IPS-20b (cell line): ENCODE measurements around the gene MAPK10.
"Not testable (repeated sequence)": the region's sequence is repeated elsewhere in the genome, so short reads cannot be mapped to it uniquely, and the experiment has no call there.

Experiments used
- H3K27ac ChIP-seq: one replicate; pipeline ENCODE4 v1.5.1; 2013; ENCODE audit warnings: low read length
- H3K27me3 ChIP-seq: 2 replicates; pipeline ENCODE4 v1.6.1; 2013; ENCODE audit warnings: mild to moderate bottlenecking, low read length, inconsistent platforms; ENCODE audit not compliant: insufficient read depth
- H3K36me3 ChIP-seq: 2 replicates; pipeline ENCODE4 v1.6.1; 2013; ENCODE audit warnings: low read depth, mild to moderate bottlenecking, inconsistent platforms, low read length, moderate library complexity; ENCODE audit not compliant: insufficient read depth
- H3K4me1 ChIP-seq: 2 replicates; pipeline ENCODE4 v1.6.1; 2013; ENCODE audit warnings: mild to moderate bottlenecking, control low read depth, inconsistent platforms, low read length, moderate library complexity; ENCODE audit not compliant: insufficient read depth
- H3K4me3 ChIP-seq: 2 replicates; pipeline ENCODE4 v1.5.1; 2013; ENCODE audit warnings: mild to moderate bottlenecking, low read length, inconsistent platforms
- H3K9ac ChIP-seq: 2 replicates; pipeline ENCODE4 v1.6.1; 2013; ENCODE audit warnings: low read depth, mild to moderate bottlenecking, inconsistent platforms, low read length, moderate library complexity
- H3K9me3 ChIP-seq: 2 replicates; pipeline ENCODE4 v1.6.1; 2013; ENCODE audit warnings: mild to moderate bottlenecking, low read depth, low read length, inconsistent platforms; ENCODE audit not compliant: insufficient read depth

Gene MAPK10

DNA sequence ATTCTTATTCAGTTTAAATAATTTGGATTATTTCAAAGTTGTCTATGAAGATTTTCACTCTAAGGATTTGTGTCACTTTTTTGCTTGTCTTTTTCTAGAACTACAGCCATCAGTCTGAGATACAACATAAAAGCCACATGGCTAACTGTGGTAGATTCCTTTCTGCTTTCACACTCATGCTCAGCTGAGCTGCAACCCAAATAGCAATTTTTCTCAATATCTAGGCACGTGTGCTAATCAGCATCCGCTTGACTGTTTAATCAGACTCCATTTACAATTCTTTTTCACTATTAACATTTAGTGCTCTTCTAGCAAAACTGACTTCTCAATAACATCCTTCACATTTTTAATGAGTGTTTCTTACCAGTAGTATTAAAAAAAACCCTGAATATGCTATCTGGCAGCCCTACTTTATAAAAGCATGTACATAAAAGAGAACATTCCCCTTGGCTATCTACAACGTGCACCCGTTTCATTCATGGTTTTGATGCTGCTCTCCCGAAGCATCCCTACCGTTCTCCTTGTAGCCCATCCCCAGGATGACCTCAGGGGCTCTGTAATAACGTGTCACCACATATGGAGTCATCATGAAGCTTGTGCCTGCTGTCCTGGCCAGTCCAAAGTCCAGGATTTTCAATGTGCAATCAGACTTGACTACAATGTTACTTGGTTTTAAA, 259.2 kb downstream of the MAPK10 start:
- no peak overlapping the region for H3K27ac ChIP-seq
- no peaks in the 10 kb centered on the region for H3K9me3 ChIP-seq
- no peak overlapping the region for H3K9ac ChIP-seq
- no peaks in the 10 kb centered on the region for H3K27me3 ChIP-seq
- H3K4me3 ChIP-seq, result no peak overlapping the region
- H3K4me1 ChIP-seq, result no peaks in the 10 kb centered on the region
- H3K36me3 ChIP-seq, result no peaks in the 10 kb centered on the region

DNA sequence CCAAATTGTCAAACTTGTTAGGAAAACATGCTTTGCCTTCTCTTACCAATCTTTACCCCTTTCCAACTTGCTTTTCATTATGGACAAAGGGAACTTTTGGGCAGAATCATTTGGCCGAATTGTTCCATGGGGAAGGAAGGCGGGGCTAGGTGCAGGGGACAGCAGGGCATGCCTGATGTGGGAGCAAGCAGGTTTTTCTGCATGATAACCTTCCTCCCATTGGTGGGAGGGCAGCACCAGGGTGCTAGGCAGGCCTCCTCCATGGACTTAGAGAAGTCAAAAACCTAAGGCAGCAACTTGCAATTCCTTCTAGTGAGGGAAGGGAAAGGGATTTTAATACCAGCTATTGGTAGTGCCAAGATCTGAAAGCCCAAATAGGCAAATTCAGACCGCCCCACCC, 260.5 kb downstream of the MAPK10 start:
- Histone ChIP-seq H3K9ac (no peak overlapping the region), H3K4me1 (no peaks in the 10 kb centered on the region), H3K27me3 (no peaks in the 10 kb centered on the region), H3K4me3 (no peak overlapping the region), H3K27ac (no peak overlapping the region), H3K9me3 (no peaks in the 10 kb centered on the region), H3K36me3 (no peaks in the 10 kb centered on the region)

DNA sequence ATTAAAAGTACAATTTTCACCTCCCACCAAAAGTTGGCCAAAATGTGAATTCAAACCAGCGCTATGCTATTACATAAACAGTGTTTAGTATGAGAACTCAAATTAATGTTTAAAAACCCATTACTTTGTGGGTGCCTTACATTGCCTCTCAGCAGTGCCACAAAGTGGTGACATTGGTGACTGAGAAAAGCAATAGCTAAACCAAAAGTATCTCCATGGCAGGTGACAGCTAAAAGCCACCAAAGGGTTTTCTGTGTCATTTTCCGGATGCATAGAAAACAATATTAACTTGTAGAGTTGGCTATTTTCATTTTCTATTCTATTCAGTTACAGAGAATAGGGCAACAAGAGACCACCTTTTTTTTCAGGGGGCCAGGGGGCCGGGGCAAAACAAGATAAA, 261.2 kb downstream of the MAPK10 start:
- H3K9me3 ChIP-seq, result no peaks in the 10 kb centered on the region
- no peak overlapping the region for H3K27ac ChIP-seq
- no peak overlapping the region for H3K4me3 ChIP-seq
- no peak overlapping the region for H3K9ac ChIP-seq
- H3K4me1 ChIP-seq, result no peaks in the 10 kb centered on the region
- H3K27me3 ChIP-seq, result no peaks in the 10 kb centered on the region
- H3K36me3 ChIP-seq, result no peaks in the 10 kb centered on the region

DNA sequence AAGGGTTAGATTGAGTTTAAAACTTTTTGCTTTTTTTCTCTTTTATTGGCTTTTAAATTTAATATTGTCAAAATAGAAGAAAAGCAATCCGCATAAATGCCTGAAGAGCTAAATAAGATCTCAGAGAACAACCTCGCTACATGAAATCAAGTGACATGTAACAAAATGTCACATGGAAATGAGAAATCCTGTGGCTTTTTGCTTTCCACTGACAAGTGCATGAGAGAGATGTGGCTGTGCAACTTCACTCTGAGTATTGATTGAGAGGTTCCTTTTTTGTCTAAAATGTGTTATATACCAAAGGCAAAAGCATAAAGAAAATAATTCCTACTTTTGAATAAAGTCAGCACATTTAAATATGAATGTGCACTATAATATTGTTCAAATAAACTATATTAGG, 263.5 kb downstream of the MAPK10 start:
- no peaks in the 10 kb centered on the region for H3K27me3 ChIP-seq
- no peaks in the 10 kb centered on the region for H3K36me3 ChIP-seq
- no peaks in the 10 kb centered on the region for H3K4me1 ChIP-seq
- no peak overlapping the region for H3K4me3 ChIP-seq
- H3K9ac ChIP-seq, result no peak overlapping the region
- H3K9me3 ChIP-seq, result no peaks in the 10 kb centered on the region
- no peak overlapping the region for H3K27ac ChIP-seq

DNA sequence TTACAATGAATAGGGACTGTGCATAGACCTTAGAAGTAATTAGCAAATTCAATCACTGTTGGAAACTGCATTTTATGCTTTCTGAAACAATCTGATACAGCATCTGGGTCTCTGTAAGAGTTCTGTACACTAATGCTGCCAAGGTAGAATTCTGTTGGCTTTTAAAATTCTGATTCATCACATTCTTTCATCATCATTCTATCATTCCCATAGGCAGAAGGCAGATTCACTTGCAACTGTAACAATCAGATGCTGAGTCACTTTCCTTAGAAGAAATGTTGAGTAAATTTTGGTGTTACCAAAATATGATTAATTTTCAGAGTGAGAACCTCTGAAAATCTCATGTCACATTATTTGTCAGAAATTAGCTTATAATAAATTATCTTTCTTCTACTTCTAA, 267.2 kb downstream of the MAPK10 start:
- Histone ChIP-seq H3K4me1 (peaks cover 9% of the 10 kb centered on the region; the same call in 1 of the 2 replicates), H3K27me3 (no peaks in the 10 kb centered on the region), H3K9ac (no peak overlapping the region), H3K27ac (no peak overlapping the region), H3K9me3 (no peaks in the 10 kb centered on the region), H3K36me3 (no peaks in the 10 kb centered on the region), H3K4me3 (no peak overlapping the region)

DNA sequence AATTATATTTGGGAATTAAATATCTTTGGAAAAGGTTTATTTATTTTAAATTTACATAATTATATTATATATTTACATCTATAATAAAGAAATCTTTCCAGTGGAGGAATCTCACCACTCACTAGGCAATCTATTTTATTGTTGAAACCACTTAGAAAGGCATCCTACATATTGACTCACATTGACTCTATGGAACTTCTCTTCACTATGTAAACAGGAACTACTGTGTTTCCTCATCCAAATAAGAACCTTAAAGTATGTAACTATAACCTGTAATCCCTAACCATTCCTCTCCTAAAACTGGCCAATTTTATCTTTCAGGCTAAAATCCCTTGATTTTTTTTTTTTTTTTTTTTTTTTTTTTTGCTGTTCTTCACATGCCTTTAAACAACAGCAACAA, 268.7 kb downstream of the MAPK10 start:
- no peak overlapping the region for H3K9ac ChIP-seq
- H3K27me3 ChIP-seq, result no peaks in the 10 kb centered on the region
- H3K9me3 ChIP-seq, result no peaks in the 10 kb centered on the region
- H3K27ac ChIP-seq, result no peak overlapping the region
- H3K4me1 ChIP-seq, result peaks cover 9% of the 10 kb centered on the region; the same call in 1 of the 2 replicates
- H3K4me3 ChIP-seq, result no peak overlapping the region
- no peaks in the 10 kb centered on the region for H3K36me3 ChIP-seq

DNA sequence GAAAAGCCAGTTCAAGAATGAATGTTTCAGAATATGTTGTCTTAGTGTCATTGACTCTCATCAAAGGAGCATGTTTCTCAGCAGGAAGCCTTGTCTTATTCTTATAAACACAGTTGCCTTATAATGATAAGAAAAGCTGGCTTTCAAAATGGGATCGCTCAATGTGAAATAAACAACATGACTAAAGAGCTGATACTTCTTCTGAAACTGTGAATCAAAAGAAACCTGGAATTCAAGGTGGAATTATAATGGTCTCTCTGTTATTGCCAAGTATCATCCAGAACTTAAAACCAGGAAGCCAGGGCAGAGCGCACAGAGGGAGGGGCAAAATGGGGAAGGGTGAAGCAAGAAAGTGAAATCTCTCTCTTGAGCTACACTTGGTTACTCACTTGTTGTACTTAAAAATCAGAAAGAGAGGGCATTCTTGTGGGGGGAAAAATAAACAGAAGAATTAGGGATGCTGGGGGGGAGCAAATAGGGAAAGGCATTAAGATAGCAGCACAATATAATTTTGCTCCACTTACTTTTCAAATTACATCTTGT, 270.0 kb downstream of the MAPK10 start:
- H3K27ac ChIP-seq, result no peak overlapping the region
- no peaks in the 10 kb centered on the region for H3K27me3 ChIP-seq
- H3K36me3 ChIP-seq, result no peaks in the 10 kb centered on the region
- H3K4me3 ChIP-seq, result no peak overlapping the region
- no peak overlapping the region for H3K9ac ChIP-seq
- peaks cover 9% of the 10 kb centered on the region; the same call in 1 of the 2 replicates for H3K4me1 ChIP-seq
- H3K9me3 ChIP-seq, result no peaks in the 10 kb centered on the region

DNA sequence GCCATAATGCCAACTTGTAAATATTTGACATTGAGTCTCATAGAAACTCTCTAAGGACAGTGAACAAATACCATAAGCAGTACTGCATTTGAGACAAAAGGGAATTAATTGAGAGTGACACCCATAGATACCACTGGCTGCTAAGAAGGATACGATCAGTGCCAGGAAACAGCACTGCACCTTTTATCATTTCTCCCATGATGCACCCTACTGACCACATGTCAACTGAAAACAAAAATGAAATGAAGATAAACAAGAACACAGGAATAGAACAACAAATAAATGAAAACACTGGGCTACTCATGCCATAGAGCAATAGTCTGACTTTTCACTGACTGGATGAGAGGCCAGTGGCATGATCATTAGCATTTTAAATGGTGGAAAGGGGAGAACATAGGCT, 270.8 kb downstream of the MAPK10 start:
- Histone ChIP-seq H3K9ac (no peak overlapping the region), H3K9me3 (no peaks in the 10 kb centered on the region; the same call in 1 of the 2 replicates), H3K27me3 (no peaks in the 10 kb centered on the region), H3K27ac (no peak overlapping the region), H3K4me3 (no peak overlapping the region), H3K36me3 (no peaks in the 10 kb centered on the region), H3K4me1 (peaks cover 9% of the 10 kb centered on the region; the same call in 1 of the 2 replicates)

DNA sequence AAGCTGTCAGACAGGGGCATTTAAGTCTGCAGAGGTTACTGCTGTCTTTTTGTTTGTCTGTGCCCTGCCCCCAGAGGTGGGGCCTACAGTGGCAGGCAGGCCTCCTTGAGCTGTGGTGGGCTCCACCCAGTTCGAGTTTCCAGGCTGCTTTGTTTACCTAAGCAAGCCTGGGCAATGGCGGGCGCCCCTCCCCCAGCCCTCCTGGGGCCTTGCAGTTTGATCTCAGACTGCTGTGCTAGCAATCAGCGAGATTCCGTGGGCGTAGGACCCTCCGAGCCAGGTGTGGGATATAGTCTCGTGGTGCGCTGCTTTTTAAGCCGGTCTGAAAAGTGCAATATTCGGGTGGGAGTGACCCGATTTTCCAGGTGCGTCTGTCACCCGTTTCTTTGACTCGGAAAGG, 284.1 kb downstream of the MAPK10 start:
- H3K9ac ChIP-seq, H3K9me3 ChIP-seq, H3K4me3 ChIP-seq, H3K4me1 ChIP-seq, H3K36me3 ChIP-seq, H3K27ac ChIP-seq, H3K27me3 ChIP-seq: not testable (repeated sequence)

DNA sequence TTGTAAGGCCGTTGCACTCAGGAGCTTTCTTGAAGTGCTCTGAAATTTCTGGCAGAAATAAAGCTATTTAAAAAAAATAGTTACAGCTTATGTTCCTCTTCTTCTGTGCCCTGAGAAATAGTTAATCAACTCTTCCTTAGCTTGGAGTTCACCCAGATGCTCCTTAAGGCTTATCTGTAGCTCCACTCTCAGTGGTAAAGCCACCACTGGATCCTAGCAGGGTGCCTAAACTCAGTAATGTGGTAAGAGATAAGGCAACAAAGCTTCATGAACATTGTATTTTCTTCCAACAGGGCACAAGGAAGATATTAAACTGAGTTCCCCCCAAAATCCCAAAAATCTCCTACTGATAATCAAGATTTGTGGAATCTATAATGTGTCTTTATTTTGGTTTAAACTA, 299.5 kb downstream of the MAPK10 start:
- H3K9me3 ChIP-seq, result no peaks in the 10 kb centered on the region
- H3K4me1 ChIP-seq, result no peaks in the 10 kb centered on the region
- no peak overlapping the region for H3K27ac ChIP-seq
- H3K9ac ChIP-seq, result no peak overlapping the region
- no peaks in the 10 kb centered on the region for H3K36me3 ChIP-seq
- no peaks in the 10 kb centered on the region for H3K27me3 ChIP-seq
- H3K4me3 ChIP-seq, result no peak overlapping the region

DNA sequence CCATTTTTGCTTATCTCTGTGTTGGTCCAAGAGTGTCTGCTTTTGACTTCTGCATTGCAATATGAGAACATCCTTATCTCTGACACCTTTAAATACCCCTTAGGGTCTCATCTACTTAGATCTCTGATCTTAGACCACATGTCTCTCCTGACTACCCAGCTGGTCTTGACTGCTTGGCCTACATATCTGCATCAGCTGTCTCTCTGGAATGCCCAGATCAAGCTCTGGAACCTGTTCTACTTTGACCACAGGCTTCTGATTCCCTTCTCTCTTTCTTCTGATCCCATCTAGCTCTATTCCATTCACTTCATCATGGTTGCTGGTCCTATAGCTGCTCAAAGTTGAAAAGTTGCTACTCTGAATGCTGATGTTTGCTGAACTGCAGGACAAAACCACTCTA, 301.2 kb downstream of the MAPK10 start:
- H3K4me3 ChIP-seq, result no peak overlapping the region
- H3K9me3 ChIP-seq, result no peaks in the 10 kb centered on the region
- no peaks in the 10 kb centered on the region for H3K4me1 ChIP-seq
- no peak overlapping the region for H3K9ac ChIP-seq
- H3K27ac ChIP-seq, result no peak overlapping the region
- H3K27me3 ChIP-seq, result no peaks in the 10 kb centered on the region
- H3K36me3 ChIP-seq, result no peaks in the 10 kb centered on the region

DNA sequence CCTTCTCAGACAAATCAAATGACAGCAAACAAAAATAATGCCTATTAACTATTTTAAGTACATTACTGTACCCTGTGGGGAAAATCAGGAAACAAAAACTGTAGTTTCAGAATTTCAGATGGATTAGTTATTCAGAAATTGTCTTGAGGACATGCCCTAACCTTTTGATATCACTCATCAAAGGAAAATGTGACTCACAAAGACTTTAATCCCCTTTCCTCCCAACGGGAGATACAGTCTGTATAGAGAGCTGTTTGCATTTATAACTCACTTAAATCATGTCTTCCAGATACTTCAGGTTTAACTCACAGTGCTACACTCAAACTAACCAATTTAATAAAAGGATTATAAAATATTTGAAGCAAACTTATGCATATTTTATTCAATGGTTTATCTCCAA, 304.0 kb downstream of the MAPK10 start:
- no peaks in the 10 kb centered on the region for H3K27me3 ChIP-seq
- no peak overlapping the region for H3K9ac ChIP-seq
- no peaks in the 10 kb centered on the region for H3K9me3 ChIP-seq
- H3K36me3 ChIP-seq, result no peaks in the 10 kb centered on the region
- no peak overlapping the region for H3K4me3 ChIP-seq
- no peaks in the 10 kb centered on the region for H3K4me1 ChIP-seq
- H3K27ac ChIP-seq, result no peak overlapping the region
